Ectodermal cell (in vitro differentiated cells): ENCODE measurements around the gene BMP2K.

Source experiments
- H3K27ac ChIP-seq: 2 replicates; pipeline ENCODE4 v1.7.0; 2013; ENCODE audit warnings: mild to moderate bottlenecking, low read depth, low read length; ENCODE audit not compliant: insufficient read depth, poor library complexity, severe bottlenecking
- H3K27me3 ChIP-seq: 2 replicates; pipeline ENCODE4 v1.7.0; 2013; ENCODE audit warnings: mild to moderate bottlenecking, low read length; ENCODE audit not compliant: insufficient read depth, control insufficient read depth, poor library complexity, severe bottlenecking
- H3K36me3 ChIP-seq: one replicate; pipeline ENCODE4 v1.7.0; 2013; ENCODE audit warnings: low read length; ENCODE audit not compliant: control insufficient read depth, insufficient read depth
- H3K4me1 ChIP-seq: one replicate; pipeline ENCODE4 v1.7.0; 2013; ENCODE audit warnings: low read length; ENCODE audit not compliant: control insufficient read depth, insufficient read depth
- H3K4me3 ChIP-seq: 2 replicates; pipeline ENCODE4 v1.7.0; 2013; ENCODE audit warnings: low read depth, low read length, control low read depth; ENCODE audit not compliant: insufficient read depth
- H3K9me3 ChIP-seq: 2 replicates; pipeline ENCODE4 v1.7.0; 2013; ENCODE audit warnings: mild to moderate bottlenecking, low read length, moderate library complexity; ENCODE audit not compliant: control insufficient read depth
- WGBS, 2 experiments: methylation state at CpG; one replicate each; pipeline ENCODE4 v1.1.7; 2013; ENCODE audit warnings: missing lambda C conversion rate in 2 of 2; 5-methylcytosine and 5-hydroxymethylcytosine counted together

BMP2K gene

GRCh38 chr4:78945651-78946179 is 169.6 kb downstream of the BMP2K start:
- Histone ChIP-seq H3K4me3 (no peak overlapping the region), H3K36me3 (no peaks in the 10 kb centered on the region), H3K4me1 (no peaks in the 10 kb centered on the region), H3K27ac (no peak overlapping the region), H3K27me3 (no peaks in the 10 kb centered on the region), H3K9me3 (no peaks in the 10 kb centered on the region)
- WGBS, 2 experiments = 96 to 98% methylated on average over 2 to 3 of the region's 3 CpGs

GRCh38 chr4:78949735-78950134 is 173.6 kb downstream of the BMP2K start:
- H3K9me3 ChIP-seq = no peaks in the 10 kb centered on the region
- H3K27me3 ChIP-seq = no peaks in the 10 kb centered on the region
- H3K4me1 ChIP-seq = no peaks in the 10 kb centered on the region
- WGBS, 2 experiments = 50 to 82% methylated on average over 1 of the region's 1 CpG
- H3K36me3 ChIP-seq = no peaks in the 10 kb centered on the region
- H3K27ac ChIP-seq = no peak overlapping the region
- H3K4me3 ChIP-seq = no peak overlapping the region

- 52 to 93% methylated on average over 2 to 3 of the region's 3 CpGs for WGBS, 2 experiments
- no peak overlapping the region for H3K27ac ChIP-seq
Observed at GRCh38 chr4:78951862-78952472, 175.8 kb downstream of the BMP2K start.

GRCh38 chr4:78953231-78953630 is 177.1 kb downstream of the BMP2K start:
- Histone ChIP-seq H3K4me1 (no peaks in the 10 kb centered on the region), H3K27ac (no peak overlapping the region), H3K9me3 (no peaks in the 10 kb centered on the region), H3K4me3 (no peak overlapping the region), H3K36me3 (no peaks in the 10 kb centered on the region), H3K27me3 (no peaks in the 10 kb centered on the region)
- WGBS, 2 experiments = 88 to 96% methylated on average over 5 of the region's 5 CpGs

More at GRCh38 chr4:78951862-78952472, 175.8 kb downstream of the BMP2K start:
- Histone ChIP-seq H3K9me3 (no peaks in the 10 kb centered on the region), H3K27me3 (no peaks in the 10 kb centered on the region), H3K4me1 (no peaks in the 10 kb centered on the region), H3K4me3 (no peak overlapping the region), H3K36me3 (no peaks in the 10 kb centered on the region)

GRCh38 chr4:78953769-78954666 is 177.9 kb downstream of the BMP2K start:
- 53 to 54% methylated on average over 11 of the region's 11 CpGs for WGBS, 2 experiments
- Histone ChIP-seq H3K36me3 (no peaks in the 10 kb centered on the region), H3K27me3 (no peaks in the 10 kb centered on the region), H3K27ac (no peak overlapping the region), H3K4me3 (no peak overlapping the region), H3K4me1 (no peaks in the 10 kb centered on the region), H3K9me3 (no peaks in the 10 kb centered on the region)

GRCh38 chr4:78956975-78957374 is 180.8 kb downstream of the BMP2K start:
- H3K27me3 ChIP-seq = no peaks in the 10 kb centered on the region

GRCh38 chr4:78960926-78961325 is 184.8 kb downstream of the BMP2K start:
- Histone ChIP-seq H3K27ac (no peak overlapping the region), H3K4me1 (no peaks in the 10 kb centered on the region), H3K36me3 (no peaks in the 10 kb centered on the region), H3K9me3 (no peaks in the 10 kb centered on the region), H3K4me3 (no peak overlapping the region), H3K27me3 (no peaks in the 10 kb centered on the region)
- 85 to 86% methylated on average over 3 of the region's 3 CpGs for WGBS, 2 experiments

More at GRCh38 chr4:78956975-78957374, 180.8 kb downstream of the BMP2K start:
- no peak overlapping the region for H3K27ac ChIP-seq
- no peaks in the 10 kb centered on the region for H3K4me1 ChIP-seq
- H3K36me3 ChIP-seq = no peaks in the 10 kb centered on the region
- 87 to 88% methylated on average over 3 to 4 of the region's 5 CpGs for WGBS, 2 experiments
- H3K4me3 ChIP-seq = no peak overlapping the region
- H3K9me3 ChIP-seq = no peaks in the 10 kb centered on the region
